Measurements from ENCODE around the gene SNED1.

DNA sequence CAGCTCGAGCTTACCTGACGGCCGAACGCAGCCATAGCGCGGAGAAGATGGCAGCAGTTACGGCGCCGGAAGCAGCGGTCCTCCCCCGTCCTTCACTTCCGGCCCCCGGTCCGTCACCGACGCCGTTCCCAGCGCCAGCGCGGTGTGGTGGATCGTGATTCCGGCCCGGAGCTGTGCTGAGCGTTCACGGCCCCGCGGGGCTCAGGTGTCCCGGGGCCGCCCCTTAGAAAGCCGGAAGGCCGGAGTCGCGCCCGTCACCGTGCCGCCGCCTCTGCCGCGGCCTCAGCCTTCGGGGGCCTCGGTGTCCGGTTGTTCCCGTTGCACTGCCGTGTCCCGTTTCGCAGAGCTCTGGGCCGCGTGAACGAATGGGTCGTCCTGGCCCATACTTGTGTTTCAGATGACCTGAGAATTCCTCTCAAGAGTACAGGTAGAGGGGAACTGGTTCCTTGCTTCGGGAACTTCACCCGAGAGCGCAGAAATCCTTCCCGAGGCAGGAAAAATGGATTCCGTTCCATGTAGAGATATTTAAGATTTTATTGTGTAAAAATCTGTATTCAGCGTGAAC is 103.9 kb downstream of the SNED1 start, which contains the start of gene MTERF4:
- TF ChIP-seq, protein P1, sequence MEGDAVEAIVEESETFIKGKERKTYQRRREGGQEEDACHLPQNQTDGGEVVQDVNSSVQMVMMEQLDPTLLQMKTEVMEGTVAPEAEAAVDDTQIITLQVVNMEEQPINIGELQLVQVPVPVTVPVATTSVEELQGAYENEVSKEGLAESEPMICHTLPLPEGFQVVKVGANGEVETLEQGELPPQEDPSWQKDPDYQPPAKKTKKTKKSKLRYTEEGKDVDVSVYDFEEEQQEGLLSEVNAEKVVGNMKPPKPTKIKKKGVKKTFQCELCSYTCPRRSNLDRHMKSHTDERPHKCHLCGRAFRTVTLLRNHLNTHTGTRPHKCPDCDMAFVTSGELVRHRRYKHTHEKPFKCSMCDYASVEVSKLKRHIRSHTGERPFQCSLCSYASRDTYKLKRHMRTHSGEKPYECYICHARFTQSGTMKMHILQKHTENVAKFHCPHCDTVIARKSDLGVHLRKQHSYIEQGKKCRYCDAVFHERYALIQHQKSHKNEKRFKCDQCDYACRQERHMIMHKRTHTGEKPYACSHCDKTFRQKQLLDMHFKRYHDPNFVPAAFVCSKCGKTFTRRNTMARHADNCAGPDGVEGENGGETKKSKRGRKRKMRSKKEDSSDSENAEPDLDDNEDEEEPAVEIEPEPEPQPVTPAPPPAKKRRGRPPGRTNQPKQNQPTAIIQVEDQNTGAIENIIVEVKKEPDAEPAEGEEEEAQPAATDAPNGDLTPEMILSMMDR (conservative IDR thresholded peaks at IDR 0.05; ENCODE audit: low read length) = no peak
- TF ChIP-seq EZH2phosphoT487 (IDR thresholded peaks at IDR 0.05; ENCODE audit: borderline replicate concordance) = no peak

Data from Loucy (cell line).